Stimulated activated CD4-positive, alpha-beta T cell treated with anti-CD3 and anti-CD28 coated beads, Interleukin-2, amount 100 ng/mL, for 24 hours (primary cell): ENCODE measurements around the gene TANGO6.

Experiments used
- DNase-seq, 2 donors: peaks; one replicate each; pipeline ENCODE4 v3.0.0-alpha.2; 2020

TANGO6 gene

DNA sequence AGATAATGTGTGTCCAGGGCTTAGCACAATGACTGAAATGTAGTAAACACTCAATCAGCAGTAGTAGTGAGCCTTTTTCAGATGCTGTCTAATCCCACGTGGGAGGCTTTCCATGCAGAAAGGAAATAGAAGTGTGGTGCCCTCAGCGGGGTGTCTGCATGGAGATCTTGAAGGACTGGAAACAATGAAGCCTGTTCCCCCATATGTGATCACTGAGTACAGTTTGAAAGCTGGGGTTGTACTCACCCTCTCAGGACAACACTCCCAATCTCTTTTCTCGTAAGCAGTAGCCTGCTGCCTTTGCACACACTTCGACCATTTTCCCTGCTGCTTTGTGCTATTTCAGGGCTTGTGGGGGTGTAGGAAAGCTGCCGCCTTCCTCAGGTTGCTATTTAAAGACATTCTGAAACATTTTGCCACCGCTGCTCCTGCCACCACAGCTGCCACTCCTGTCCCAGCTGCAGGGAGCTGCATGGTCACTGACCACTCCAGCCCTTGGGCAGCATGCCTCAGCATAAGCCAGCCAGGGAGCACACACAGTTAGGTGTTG is 221.5 kb downstream of the TANGO6 start:
- DNase-seq = no peak

DNA sequence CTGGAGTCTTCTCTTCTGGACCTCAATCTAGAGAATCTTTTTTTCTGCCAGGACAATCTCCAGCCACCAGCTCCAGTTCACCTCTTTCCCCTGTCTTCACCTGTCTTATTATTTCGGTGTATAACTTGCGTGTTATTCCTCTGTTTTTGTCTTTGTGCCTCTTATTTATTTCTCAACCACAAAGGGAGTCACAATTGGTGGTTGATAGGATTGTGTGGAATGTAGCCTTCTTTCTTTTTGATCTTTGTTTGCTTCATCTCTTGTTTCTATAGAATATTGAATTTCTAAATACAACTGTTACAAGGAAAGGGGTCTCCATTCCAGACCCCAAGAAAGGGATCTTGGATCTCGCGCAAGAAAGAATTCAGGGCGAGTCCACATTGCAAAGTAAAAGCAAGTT is 226.2 kb downstream of the TANGO6 start:
- DNase-seq = no peak

DNA sequence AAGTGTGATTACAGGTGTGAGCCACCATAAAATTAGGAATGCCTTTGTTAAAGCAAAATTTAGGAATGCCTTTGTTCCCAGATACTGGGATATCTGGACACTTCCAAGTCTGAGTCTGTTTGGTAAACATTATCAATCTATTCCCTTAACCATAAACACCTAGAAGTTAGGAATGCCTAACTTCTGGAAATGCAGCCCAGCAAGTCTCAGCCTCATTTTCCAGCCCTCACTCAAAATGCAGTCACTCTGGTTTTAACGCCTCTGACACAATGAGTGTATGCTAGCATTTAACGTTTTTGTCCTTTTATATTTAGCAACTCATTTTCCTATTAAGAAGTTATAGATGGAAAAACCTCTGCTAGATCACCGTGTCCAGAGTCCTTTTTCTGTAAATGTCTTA is 227.7 kb downstream of the TANGO6 start:
- DNase-seq = no peak

DNA sequence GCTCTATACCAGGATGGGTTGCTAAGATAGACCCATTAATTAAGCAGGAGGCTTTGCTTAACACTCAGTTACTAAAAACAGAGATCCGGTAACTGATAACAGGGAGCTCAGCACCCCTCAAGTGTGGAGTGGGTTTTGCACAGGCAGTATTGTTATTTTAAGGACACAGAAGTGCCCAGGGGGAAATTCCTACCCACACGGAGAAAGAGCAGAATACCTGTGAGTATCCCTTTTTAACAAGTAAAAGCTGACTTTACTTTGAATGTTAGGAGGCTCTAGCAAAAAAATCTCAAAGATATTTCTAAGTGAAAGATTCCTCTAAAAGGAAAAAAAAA is 229.3 kb downstream of the TANGO6 start:
- DNase-seq = no peak

DNA sequence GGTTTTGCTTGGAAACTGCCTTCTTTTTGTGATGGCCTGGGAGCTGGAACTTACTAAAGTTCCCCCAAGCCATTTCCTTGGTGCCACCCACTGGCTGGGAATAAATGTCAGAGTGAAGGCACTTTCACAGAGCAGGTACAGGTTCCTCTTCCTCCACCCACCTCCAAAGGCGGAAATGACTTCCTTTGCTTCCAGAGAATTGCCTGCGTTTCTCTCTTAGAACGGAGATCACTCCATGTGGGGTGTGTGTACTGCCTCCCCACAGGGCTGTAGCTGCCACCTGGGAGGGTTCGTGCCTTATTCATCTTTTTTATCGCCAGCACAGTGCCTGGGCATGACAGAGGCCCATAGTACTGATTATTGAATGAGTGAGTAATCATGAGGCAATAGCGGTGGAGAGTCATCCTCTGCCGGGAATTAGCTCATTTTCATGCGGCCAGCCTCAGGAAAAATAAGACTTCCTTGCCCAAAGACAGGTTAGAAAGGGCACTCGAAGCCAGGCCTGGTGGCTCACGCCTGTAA is 229.9 kb downstream of the TANGO6 start:
- no peak for DNase-seq

DNA sequence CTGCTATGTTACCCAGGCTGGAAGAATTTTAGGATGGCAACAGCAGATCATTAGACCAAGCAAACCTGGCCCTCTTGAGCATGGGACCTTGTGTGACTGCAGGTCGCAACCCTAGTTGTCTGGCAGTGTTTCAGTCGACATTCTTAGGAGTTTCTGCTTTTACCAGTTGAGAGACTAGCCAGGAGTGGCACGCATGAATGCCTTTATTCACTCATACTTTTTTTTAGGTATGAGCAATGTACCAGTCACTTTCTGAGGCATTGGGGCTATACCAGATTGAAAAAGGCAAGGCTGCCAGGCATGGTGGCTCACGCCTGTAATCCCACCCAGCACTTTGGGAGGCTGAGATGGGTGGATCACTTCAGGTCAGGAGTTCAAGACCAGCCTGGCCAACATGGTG is 233.9 kb downstream of the TANGO6 start:
- DNase-seq = no peak

DNA sequence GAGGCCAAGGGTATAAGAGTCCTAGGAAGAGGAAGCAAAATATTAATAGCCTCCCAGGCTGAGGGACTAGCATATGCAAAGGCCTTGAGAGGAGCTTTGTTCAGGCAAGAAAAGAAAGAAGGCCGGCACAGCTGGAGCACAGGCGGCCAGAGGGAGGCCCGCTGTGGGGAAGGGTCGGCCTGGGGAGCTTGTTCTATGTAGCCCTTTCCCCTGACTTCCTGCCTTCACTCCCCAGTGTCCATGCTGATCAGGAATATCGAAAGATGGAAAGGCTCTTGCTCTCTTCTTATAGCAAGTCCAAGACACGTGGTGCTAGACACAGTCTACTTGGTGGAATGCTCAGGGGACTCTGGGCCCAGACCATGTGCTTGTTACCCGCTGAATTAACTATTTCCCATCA is 234.7 kb downstream of the TANGO6 start:
- DNase-seq = no peak

DNA sequence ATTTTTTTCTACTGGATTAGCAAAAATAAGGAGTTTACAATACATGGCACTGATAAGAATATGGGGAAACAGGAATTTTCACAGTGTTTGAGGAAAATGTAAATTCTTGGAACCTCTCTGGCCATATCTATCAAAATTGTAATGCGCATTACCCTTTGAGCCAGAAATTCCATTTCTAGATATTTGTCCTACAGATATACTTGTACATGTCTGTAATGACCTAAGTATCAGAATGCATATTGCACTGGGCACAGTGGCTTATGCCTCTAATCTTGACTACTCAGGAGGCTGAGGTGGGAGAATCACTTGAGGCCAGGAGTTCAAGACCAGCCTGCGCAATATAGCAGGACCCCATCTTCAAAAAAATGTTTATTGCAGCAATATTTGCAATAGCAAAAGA is 236.4 kb downstream of the TANGO6 start:
- no peak for DNase-seq

DNA sequence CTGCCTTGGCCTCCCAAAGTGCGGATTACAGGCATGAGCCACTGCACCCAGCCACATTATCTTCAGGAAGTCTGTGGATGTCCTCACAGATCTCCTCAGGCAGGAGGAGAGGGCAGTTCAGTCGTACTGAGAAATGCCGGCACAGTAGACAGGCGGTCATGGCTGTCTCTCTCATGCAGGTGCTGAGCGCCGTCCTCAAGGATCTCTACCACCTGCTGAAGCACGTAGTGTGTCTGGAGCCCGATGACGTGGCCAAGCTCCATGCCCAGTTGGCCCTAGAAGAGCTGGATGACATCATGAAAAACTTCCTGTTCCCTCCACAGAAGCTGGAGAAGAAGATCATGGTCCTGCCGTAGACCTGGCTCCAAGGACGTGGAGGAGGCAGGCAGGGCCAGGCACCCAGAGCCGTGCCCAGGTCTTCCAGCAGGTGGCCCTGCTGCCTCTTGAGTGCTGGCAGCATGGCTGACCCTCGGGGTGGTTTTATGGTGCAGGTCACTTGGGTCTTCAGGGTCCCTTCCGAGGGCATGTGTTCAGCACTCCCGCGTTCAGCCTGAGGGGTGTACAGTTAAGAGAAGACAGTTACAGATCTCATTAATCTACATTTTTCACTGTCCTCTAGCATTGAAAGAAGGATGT is 240.1 kb downstream of the TANGO6 start:
- DNase-seq = no peak

DNA sequence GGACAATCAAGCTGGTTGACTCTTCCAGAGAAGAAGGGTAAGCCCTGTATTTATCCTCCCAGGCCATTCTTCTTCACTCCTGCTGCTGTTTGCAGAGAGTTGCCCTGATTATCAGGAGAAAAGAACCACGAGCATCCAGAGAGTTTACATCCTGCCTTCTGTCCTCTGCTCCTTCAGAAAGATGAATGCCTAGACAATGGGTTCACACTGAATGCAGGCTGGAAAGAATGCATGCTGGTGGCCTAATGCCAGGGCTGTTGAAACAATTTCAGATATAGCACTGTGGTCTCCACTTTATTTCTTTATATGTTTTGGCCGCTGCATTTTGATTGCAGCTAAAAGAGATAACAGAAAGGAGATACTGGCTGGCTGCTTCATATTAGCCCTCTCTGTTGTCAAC is 241.0 kb downstream of the TANGO6 start:
- DNase-seq = no peak

DNA sequence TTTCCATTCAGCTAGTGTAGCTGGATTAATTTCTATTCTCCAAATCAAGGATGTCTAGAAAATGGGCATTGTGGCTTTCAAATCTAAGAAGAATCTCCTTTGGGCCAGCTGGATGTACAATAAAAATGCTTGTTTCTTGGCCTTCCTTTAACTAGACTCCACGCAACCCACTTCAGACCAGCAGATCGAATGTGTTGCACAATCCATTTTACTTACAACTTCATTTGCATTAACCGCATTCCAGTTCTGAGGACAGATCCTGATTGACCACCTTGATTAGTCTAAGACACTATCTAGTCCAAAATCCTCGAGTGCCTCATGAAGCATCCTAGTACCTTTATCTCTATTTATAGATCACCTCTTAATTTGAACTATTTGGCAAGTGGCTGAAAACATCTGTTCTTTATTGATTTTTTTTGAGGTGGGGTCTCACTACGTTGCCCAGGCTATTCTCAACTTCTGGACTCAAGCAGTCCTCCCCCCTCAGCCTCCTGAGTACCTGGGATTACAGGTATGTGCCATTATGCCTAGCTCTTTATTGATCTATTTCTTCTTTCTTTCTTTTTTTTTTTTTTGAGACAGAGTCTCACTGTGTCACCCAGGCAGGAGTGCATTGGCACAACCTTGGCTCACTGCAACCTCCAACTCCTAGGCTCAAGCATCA is 241.8 kb downstream of the TANGO6 start:
- DNase-seq = no peak

DNA sequence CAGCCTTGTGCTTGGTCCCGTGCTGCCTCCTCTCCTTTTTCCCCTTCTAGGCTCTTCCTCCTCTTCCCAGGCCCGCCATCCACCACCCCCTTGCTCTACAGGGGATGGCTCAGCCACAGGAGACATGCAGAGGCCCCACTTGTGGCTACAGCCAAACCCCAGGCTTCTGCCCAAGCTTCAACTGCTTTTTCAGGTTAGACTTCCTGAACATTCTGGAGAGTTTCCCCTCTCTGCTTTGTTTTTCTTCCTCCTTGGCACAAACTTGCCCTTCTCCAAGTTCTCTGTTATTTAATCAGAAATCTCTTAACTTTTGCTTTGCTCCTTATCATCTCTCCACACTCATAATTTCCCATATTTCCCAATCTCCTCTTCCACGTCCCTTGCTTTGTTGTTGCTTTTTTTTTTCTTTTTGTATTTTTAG is 243.8 kb downstream of the TANGO6 start:
- no peak for DNase-seq

DNA sequence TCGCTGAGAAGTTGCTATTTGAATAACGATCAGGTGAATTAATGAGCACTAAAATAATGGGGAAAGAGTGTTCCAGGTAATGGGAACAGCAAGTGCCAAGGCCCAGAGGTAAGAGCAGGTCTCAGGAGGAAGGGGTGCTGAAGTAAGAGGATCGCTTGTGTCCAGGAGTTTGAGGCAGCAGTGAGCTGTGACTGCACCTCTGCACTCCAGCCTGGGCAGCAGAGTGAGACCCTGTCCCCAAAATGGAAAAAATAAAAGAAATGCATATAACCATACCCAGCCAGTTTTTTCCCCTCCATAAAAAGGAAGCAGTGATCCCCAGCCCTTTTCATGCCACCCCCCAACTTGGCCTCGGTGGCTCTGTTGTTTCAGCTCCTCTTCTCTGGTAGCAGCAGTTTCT is 245.4 kb downstream of the TANGO6 start:
- no peak for DNase-seq

DNA sequence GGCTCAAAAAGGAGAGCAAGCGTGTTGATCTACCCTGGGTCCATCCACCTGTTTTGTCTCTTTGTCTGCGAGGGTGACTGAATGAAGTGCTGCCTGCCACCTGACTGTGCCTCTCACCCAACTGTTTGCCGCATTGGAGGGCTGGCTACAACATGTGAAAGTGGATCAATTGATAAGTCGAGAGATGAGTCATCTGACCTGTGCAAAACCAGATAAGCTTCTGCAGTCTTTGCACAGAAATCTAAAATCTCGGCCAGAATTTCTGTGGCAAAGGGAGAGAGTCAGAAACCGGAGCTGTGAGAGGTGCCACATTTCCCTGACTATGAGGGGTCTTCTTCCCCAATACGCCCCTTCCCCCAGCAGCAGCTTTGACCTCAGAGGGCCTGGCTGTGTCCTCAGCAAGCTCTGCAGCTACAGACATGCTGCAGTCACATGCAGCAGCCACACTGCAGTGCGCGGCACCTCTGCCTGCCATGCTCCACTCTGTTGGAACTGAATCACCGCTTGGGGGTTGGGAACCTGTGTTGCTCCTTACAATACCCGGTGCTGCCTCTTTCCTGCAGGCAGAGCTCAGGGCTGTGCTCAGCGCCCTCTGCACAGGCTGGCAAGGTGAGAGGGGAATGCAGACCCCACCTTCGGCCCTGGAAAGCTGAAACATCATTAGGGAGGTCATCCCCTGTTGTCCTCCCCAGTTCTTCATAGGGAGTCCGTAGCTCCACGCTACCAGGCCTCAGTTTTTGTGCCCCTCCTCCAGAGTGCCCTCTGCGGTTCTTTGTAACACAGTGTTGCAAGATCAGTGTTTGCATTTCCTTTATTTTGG is 246.0 kb downstream of the TANGO6 start:
- peak in 1 of 2 donors; percentile 35 for DNase-seq

DNA sequence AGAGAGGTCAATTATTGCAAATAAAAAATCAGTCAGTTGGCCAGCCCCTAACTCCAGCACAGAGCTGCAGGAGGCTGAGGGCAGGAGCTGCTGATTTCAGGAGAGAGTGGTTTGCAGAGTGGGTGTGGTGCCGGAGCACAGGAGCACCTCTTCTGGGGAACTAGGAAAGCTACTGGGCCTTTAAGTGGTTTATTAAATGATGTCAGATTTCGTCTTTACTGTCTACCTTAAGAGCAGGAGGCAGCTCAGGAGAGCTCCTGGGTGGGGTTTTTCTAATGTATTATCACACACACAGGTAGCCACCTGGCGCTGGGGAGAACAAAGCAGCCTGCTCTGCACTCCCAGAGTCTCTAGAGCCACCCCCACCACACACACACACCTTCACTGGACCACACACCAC is 250.6 kb downstream of the TANGO6 start:
- DNase-seq = no peak

DNA sequence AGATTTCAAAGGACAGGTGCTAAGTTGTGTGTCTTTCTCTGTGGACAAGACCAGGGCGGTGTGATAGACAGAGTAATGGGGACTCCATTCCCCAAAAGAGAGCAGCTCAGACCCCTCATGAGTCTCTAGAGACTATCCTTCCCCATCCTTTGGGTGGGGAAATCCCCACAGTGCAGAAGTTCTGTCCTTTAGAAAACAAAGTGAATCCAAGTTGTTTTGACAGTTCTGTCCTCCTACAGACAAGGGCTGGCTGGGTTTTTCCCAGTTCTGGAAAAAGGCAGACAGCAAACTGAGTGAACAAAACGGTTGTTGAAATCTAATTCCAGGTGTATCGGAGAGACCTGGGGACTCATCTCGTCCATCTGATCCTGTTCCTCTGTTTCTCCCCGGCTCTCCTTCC is 251.2 kb downstream of the TANGO6 start:
- DNase-seq = no peak

DNA sequence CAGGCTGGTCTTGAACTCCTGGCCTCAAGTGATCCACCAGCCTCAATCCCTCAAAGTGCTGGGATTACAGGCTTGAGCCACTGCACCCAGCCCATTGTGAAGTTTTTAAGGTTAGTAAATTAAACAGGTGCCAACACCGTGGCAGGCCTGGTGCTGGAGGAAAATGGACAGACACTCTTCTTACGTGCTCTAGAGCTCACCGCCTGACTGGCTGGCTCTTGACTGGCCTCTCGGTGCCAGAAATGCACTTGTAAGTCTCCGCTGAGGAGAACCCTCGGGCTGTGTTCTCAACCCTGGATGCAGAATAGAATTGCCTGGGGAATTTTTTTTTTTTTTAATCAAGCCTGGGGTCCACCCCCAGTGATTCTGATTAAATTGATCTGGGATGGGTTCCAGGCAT is 251.9 kb downstream of the TANGO6 start:
- DNase-seq = no peak

DNA sequence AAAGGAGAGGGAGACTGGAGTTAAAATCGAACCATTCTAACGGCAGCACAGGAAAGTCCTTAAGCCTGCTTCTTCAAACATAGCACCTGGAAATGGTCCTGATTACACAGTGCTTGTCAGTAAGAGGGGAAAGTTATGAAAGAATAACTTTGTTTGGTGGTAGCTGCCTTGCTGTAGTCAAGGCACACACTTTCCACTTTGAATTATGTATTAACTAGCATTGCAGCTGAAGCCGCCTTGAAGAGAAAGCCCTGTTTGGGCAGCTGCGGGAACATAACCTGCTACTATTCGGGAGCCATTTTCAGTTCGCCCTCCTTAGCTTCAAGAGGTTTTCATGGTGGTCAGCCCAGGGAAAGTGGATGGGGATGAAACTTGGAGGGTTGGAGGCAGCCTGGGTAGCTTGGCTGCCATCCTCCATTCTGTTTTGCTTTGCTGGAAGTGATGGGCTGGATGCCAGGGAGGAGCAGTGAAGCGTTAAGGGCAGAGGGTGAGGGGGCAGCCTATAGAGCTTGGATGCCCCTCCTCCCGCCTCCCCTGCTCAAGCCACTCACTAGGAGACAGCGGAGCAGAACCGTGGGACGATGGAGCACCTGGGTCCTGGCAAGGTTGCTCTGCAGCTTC is 256.9 kb downstream of the TANGO6 start:
- DNase-seq = no peak

DNA sequence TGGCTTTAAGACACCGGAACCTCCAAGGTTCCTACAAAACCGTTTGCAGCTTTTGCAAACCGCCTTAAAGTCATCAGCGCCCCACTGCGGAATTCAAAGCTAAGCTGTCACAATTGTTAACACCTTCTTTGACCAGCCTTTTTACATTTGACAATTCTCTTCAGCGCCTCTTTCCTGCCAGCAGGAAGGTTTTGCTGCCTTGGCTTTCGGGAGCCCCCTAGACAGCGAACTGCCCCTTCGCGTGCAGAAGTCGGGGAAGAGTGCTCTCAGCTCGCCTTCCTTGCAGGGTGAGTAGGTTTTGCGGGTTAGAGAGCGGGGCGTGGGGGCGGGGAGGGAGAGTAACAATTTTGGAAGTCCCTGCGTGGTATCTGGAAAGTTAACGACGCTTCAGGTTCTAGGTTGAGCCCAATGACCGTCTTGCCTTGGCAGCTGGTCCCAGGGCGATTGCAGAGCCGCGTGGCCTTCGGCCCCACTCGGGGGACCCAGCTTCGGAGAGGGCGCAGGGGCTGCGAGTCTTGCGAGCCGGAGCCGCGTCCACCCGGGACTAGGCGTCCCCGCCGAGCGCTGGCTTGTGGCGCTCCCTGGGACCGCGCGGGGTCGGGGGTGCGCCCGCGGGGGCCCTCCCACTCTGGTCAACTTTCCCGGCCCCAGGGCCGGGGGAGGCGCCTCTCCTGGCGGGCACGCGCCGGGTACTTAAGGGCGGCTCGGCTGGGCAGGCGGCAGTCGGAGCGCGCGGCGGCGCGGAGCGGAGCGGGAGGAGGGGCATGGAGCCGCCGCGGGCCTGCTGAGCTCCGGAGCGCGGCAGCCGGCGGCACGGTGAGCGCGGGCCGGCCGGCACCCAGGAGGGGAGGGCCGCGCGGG is 262.4 kb downstream of the TANGO6 start, which contains the start of gene HAS3:
HAS3 (plus strand) TSS at position 153 of the 861 bp plus-strand sequence. CDS start 3,743 bp downstream, outside the sequence.
- peak; percentile 42 to 57 for DNase-seq

DNA sequence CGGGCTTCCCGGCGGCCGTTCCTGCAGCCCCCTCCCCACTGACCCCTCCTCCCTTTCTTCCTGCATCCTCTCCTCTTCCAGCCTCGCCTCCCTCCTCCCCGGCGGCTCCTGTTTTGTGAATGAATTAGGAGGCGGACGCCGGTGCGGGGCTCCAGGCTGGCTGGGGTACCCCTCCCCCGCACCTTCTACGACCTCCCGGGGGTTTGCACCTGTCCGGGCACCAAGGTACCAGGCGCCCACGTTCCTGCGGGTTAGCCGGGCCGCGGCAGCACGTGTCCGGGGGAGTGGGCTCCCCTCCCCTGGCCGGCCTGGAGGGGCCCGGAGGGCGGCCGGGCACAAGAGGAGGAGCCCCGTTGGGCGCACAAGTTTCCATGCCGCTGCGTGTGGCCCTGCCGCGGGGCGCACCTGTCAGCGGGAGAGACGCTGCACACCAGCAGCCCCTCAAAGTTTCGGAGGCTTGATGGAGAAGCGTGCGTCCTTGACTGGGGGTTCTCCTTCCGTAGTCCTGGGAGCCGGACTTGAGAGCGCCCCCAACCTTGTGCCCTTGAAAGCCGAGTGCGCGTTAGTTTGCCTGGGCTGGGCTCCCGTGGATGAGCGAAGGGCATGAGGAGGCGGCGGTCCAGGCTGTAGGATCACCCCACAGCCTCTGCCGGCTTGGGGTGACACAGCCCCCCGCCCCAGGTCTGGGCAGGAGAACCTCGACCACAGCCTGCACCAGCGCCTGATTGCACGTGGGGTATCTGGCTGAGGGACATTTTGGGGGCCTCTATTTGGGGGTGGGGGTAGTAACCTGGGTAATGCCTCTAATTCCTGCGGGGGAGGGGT is 263.4 kb downstream of the TANGO6 start:
- peak in 1 of 2 donors; percentile 15 for DNase-seq

DNA sequence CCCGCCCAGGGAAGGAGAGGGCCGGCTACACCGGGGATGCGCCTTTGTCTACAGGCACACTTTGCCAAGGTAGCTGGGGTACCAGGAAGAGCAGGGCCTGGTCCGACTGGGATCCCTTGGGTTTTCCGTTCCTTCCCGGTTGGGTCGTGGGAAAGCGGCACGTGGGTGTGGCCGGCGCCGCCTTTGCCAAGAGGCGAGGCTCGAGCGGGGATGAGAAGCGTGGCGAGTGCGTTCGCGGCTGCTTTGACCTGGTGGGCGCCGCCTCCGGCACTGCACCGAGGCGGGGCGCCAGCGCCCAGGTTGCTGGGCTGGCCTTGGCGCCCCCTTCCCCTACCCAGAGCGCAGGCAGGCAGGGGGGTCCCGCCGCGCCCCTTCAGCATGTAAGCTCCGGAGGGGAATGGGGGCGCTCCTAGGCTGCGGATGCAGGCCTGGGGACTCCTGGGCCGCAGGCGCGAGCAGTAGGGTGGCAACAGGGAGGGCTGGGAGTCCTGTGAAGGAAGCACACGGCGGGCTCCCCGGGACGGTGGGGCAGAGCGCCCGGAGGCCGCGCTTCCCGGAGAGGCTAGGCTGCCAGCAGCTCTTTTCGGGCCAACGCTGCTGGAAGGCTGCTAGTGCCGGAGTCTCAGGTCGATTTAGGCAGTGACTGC is 264.1 kb downstream of the TANGO6 start:
- DNase-seq = no peak
